Central memory CD8-positive, alpha-beta T cell (primary cell): ENCODE data around the gene ABLIM3.

ENCODE experiments used
- ATAC-seq: fragments of 150-1000 bp; cut with Tn5 transposase; replicated peaks from 2 replicates; pipeline ENCODE4 v1.10.0; 2022; ENCODE audit warnings: mild to moderate bottlenecking, moderate FRiP score, moderate number of reproducible peaks; ENCODE audit not compliant: poor library complexity, severe bottlenecking; ENCODE audit errors: extremely low read depth
- DNase-seq, 2 donors: peaks; one replicate each; pipeline ENCODE4 v3.0.0; 2021; ENCODE audit warnings: low spot score in 2 of 2
- H3K27ac Mint-ChIP-seq: one replicate; pipeline ENCODE4 v1.8.0; 2022; ENCODE audit warnings: low read depth, mild to moderate bottlenecking, moderate library complexity, mixed read lengths
- H3K27me3 Mint-ChIP-seq: one replicate; pipeline ENCODE4 v1.8.0; 2022; ENCODE audit warnings: mixed read lengths
- H3K36me3 Mint-ChIP-seq: one replicate; pipeline ENCODE4 v1.8.0; 2022; ENCODE audit warnings: mild to moderate bottlenecking, moderate library complexity, mixed read lengths; ENCODE audit not compliant: insufficient read depth
- H3K4me1 Mint-ChIP-seq: one replicate; pipeline ENCODE4 v1.8.0; 2022; ENCODE audit warnings: mixed read lengths
- H3K4me3 Mint-ChIP-seq: one replicate; pipeline ENCODE4 v1.8.0; 2022; ENCODE audit warnings: mild to moderate bottlenecking, moderate library complexity, mixed read lengths
- H3K9me3 Mint-ChIP-seq: one replicate; pipeline ENCODE4 v1.8.0; 2022; ENCODE audit warnings: mixed read lengths

Gene ABLIM3

GRCh38 chr5:149153751-149154610 lies 12.7 kb downstream of the ABLIM3 start:
- Mint-ChIP-seq H3K27me3 (peaks cover 34% of the 10 kb centered on the region), H3K4me1 (no peaks in the 10 kb centered on the region), H3K36me3 (peaks cover under 1% of the 10 kb centered on the region), H3K4me3 (no peak overlapping the region), H3K9me3 (no peaks in the 10 kb centered on the region), H3K27ac (no peak overlapping the region)
- ATAC-seq (no peak), DNase-seq (no peak)

GRCh38 chr5:149154650-149155049 lies 13.4 kb downstream of the ABLIM3 start:
- Mint-ChIP-seq H3K9me3 (no peaks in the 10 kb centered on the region), H3K27ac (no peak overlapping the region), H3K4me1 (no peaks in the 10 kb centered on the region), H3K27me3 (peaks cover 34% of the 10 kb centered on the region), H3K36me3 (peaks cover 1% of the 10 kb centered on the region), H3K4me3 (no peak overlapping the region)
- ATAC-seq (no peak), DNase-seq (no peak)

- ATAC-seq (no peak), DNase-seq (no peak)
- H3K27ac Mint-ChIP-seq: no peak overlapping the region
- peaks cover 34% of the 10 kb centered on the region for H3K27me3 Mint-ChIP-seq
- H3K9me3 Mint-ChIP-seq: no peaks in the 10 kb centered on the region
- peaks cover 1% of the 10 kb centered on the region for H3K36me3 Mint-ChIP-seq
- H3K4me3 Mint-ChIP-seq: no peak overlapping the region
- H3K4me1 Mint-ChIP-seq: no peaks in the 10 kb centered on the region
Measured at GRCh38 chr5:149156435-149157083, 15.3 kb downstream of the ABLIM3 start.

GRCh38 chr5:149157330-149157729 lies 16.0 kb downstream of the ABLIM3 start:
- Mint-ChIP-seq H3K27ac (no peak overlapping the region), H3K9me3 (no peaks in the 10 kb centered on the region), H3K27me3 (peaks cover 37% of the 10 kb centered on the region), H3K36me3 (peaks cover 1% of the 10 kb centered on the region), H3K4me3 (no peak overlapping the region), H3K4me1 (no peaks in the 10 kb centered on the region)
- DNase-seq (no peak), ATAC-seq (no peak)

GRCh38 chr5:149160291-149160787 lies 19.0 kb downstream of the ABLIM3 start:
- H3K4me1 Mint-ChIP-seq: no peaks in the 10 kb centered on the region
- H3K4me3 Mint-ChIP-seq: no peak overlapping the region
- no peak for ATAC-seq
- DNase-seq: no peak
- H3K27me3 Mint-ChIP-seq: peaks cover 18% of the 10 kb centered on the region
- H3K27ac Mint-ChIP-seq: no peak overlapping the region
- no peaks in the 10 kb centered on the region for H3K9me3 Mint-ChIP-seq
- peaks cover 1% of the 10 kb centered on the region for H3K36me3 Mint-ChIP-seq

- no peak for ATAC-seq
- Mint-ChIP-seq H3K27ac (no peak overlapping the region), H3K9me3 (no peaks in the 10 kb centered on the region), H3K27me3 (peaks cover 10% of the 10 kb centered on the region), H3K4me1 (no peaks in the 10 kb centered on the region), H3K4me3 (no peak overlapping the region), H3K36me3 (peaks cover 1% of the 10 kb centered on the region)
- DNase-seq: no peak
Measured at GRCh38 chr5:149161026-149161687, 19.9 kb downstream of the ABLIM3 start.

GRCh38 chr5:149161850-149162249 lies 20.6 kb downstream of the ABLIM3 start:
- Mint-ChIP-seq H3K27ac (no peak overlapping the region), H3K27me3 (peaks cover 10% of the 10 kb centered on the region), H3K36me3 (peaks cover 1% of the 10 kb centered on the region), H3K4me3 (no peak overlapping the region), H3K9me3 (no peaks in the 10 kb centered on the region), H3K4me1 (no peaks in the 10 kb centered on the region)
- ATAC-seq: no peak
- DNase-seq: no peak

- H3K9me3 Mint-ChIP-seq: no peaks in the 10 kb centered on the region
- DNase-seq (no peak), ATAC-seq (no peak)
- H3K27ac Mint-ChIP-seq: no peak overlapping the region
- peaks cover 13% of the 10 kb centered on the region for H3K27me3 Mint-ChIP-seq
- no peaks in the 10 kb centered on the region for H3K4me1 Mint-ChIP-seq
- H3K36me3 Mint-ChIP-seq: peaks cover 1% of the 10 kb centered on the region
- H3K4me3 Mint-ChIP-seq: no peak overlapping the region
Measured at GRCh38 chr5:149162401-149163084, 21.2 kb downstream of the ABLIM3 start.

- H3K27ac Mint-ChIP-seq: no peak overlapping the region
- no peak overlapping the region for H3K4me3 Mint-ChIP-seq
- no peaks in the 10 kb centered on the region for H3K36me3 Mint-ChIP-seq
- no peaks in the 10 kb centered on the region for H3K9me3 Mint-ChIP-seq
- ATAC-seq: no peak
- H3K4me1 Mint-ChIP-seq: no peaks in the 10 kb centered on the region
- H3K27me3 Mint-ChIP-seq: peaks cover 34% of the 10 kb centered on the region
- no peak for DNase-seq
Measured at GRCh38 chr5:149164731-149165130, 23.4 kb downstream of the ABLIM3 start.

- no peaks in the 10 kb centered on the region for H3K4me1 Mint-ChIP-seq
- H3K36me3 Mint-ChIP-seq: no peaks in the 10 kb centered on the region
- DNase-seq (no peak), ATAC-seq (no peak)
- H3K9me3 Mint-ChIP-seq: no peaks in the 10 kb centered on the region
- H3K27me3 Mint-ChIP-seq: peaks cover 47% of the 10 kb centered on the region
- H3K27ac Mint-ChIP-seq: no peak overlapping the region
- H3K4me3 Mint-ChIP-seq: no peak overlapping the region
Measured at GRCh38 chr5:149166128-149166527, 24.8 kb downstream of the ABLIM3 start.

GRCh38 chr5:149166591-149167100 lies 25.4 kb downstream of the ABLIM3 start:
- DNase-seq (no peak), ATAC-seq (no peak)
- Mint-ChIP-seq H3K36me3 (no peaks in the 10 kb centered on the region), H3K27ac (no peak overlapping the region), H3K4me1 (no peaks in the 10 kb centered on the region), H3K27me3 (peaks cover 44% of the 10 kb centered on the region), H3K4me3 (no peak overlapping the region), H3K9me3 (no peaks in the 10 kb centered on the region)

- H3K36me3 Mint-ChIP-seq: peaks cover 1% of the 10 kb centered on the region
- H3K9me3 Mint-ChIP-seq: no peaks in the 10 kb centered on the region
- peaks cover 40% of the 10 kb centered on the region for H3K27me3 Mint-ChIP-seq
- DNase-seq: no peak
- no peak for ATAC-seq
- H3K4me1 Mint-ChIP-seq: no peaks in the 10 kb centered on the region
- no peak overlapping the region for H3K27ac Mint-ChIP-seq
- no peak overlapping the region for H3K4me3 Mint-ChIP-seq
Measured at GRCh38 chr5:149168276-149168906, 27.1 kb downstream of the ABLIM3 start.
